ENCODE data around the gene ECE1. TPM values are rescaled to one million over a fixed set of nuclear protein-coding genes. Genes with fewer than 3 reads are reported as not detected.

Gene ECE1
- polyA plus RNA-seq, 3 donors, result 10.6 to 42.4 (median 23.3) TPM

DNA sequence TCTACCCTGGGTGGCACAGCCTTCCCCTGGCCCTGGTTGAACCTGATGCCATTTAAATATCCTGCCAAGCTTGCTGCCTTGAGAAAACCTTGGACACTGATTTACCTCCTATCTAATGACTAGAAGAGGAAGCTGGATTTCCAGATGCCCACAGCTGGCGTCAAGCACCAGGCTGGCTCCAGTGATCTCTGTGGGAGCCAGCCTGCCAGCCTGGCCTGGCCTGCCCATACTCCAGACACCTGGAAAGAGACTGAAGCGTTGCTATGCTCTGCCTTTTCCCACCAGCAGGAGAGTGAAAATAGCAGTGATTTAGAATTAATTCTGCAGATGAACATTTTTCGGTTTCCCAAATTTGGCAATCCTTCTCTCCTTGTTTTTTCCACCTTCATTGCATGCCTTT lies 102.0 kb downstream of the ECE1 start:
- Histone ChIP-seq H3K4me1 (ENCODE audit: control insufficient read depth in 1 of 2, insufficient read depth in 2 of 2, low read length in 2 of 2) (peaks cover 17 to 18% of the 10 kb centered on the region in 2 donors), H3K27me3 (ENCODE audit: control insufficient read depth in 2 of 2, insufficient read depth in 2 of 2, low read length in 2 of 2) (no peaks in the 10 kb centered on the region), H3K27ac (ENCODE audit: low read depth in 1 of 2, low read length in 2 of 2) (no peak overlapping the region), H2AFZ (ENCODE audit: insufficient read depth, low read depth, low read length, poor library complexity, severe bottlenecking) (no peak overlapping the region), H3K4me3 (replicated peaks in 1 of 3; ENCODE audit: low read depth in 2 of 3, low read length in 3 of 3) (no peak overlapping the region), H3K36me3 (replicated peaks in 1 of 2; ENCODE audit: control insufficient read depth in 1 of 2, insufficient read depth in 2 of 2, low read length in 2 of 2) (no peaks in the 10 kb centered on the region), H4K20me1 (ENCODE audit: insufficient read depth, low read length) (no peaks in the 10 kb centered on the region), H3K9me3 (replicated peaks in 1 of 2; ENCODE audit: control insufficient read depth in 1 of 2, insufficient read depth in 1 of 2, low read length in 2 of 2) (no peaks in the 10 kb centered on the region), H3K79me2 (ENCODE audit: insufficient read depth, low read length) (no peaks in the 10 kb centered on the region), H3K9ac (ENCODE audit: insufficient read depth, low read length, poor library complexity, severe bottlenecking) (no peak overlapping the region), H3K4me2 (replicated peaks; ENCODE audit: extremely low read depth, low read length, poor library complexity, severe bottlenecking) (no peak overlapping the region)
- TF ChIP-seq, protein P1, sequence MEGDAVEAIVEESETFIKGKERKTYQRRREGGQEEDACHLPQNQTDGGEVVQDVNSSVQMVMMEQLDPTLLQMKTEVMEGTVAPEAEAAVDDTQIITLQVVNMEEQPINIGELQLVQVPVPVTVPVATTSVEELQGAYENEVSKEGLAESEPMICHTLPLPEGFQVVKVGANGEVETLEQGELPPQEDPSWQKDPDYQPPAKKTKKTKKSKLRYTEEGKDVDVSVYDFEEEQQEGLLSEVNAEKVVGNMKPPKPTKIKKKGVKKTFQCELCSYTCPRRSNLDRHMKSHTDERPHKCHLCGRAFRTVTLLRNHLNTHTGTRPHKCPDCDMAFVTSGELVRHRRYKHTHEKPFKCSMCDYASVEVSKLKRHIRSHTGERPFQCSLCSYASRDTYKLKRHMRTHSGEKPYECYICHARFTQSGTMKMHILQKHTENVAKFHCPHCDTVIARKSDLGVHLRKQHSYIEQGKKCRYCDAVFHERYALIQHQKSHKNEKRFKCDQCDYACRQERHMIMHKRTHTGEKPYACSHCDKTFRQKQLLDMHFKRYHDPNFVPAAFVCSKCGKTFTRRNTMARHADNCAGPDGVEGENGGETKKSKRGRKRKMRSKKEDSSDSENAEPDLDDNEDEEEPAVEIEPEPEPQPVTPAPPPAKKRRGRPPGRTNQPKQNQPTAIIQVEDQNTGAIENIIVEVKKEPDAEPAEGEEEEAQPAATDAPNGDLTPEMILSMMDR (IDR thresholded peaks at IDR 0.05), result no peak
- H3K4me1 Mint-ChIP-seq, result peaks cover 24% of the 10 kb centered on the region
- H3K27ac Mint-ChIP-seq, result no peak overlapping the region
- H3K9me3 Mint-ChIP-seq, result peaks cover 0 to under 1% (median 0%) of the 10 kb centered on the region in 7 donors
- intact Hi-C loops (cut with micrococcal nuclease), result no loop called here
- DNase-seq, result no peak
- peaks cover 2 to 7% (median 3%) of the 10 kb centered on the region in 3 donors for H3K27me3 Mint-ChIP-seq (ENCODE audit: low read depth in 3 of 3)
- WGBS (ENCODE audit: insufficient coverage), result 60% methylated on average over 1 of the region's 3 CpGs
- H3K4me3 Mint-ChIP-seq, result no peak overlapping the region
- H3K36me3 Mint-ChIP-seq, result no peaks in the 10 kb centered on the region

GRCh38 chr1:21185221-21185731 lies 105.0 kb downstream of the ECE1 start:
- Histone ChIP-seq H3K4me1 (ENCODE audit: control insufficient read depth in 1 of 2, insufficient read depth in 2 of 2, low read length in 2 of 2) (peaks cover 29 to 32% of the 10 kb centered on the region in 2 donors), H3K9me3 (replicated peaks in 1 of 2; ENCODE audit: control insufficient read depth in 1 of 2, insufficient read depth in 1 of 2, low read length in 2 of 2) (no peaks in the 10 kb centered on the region), H3K36me3 (replicated peaks in 1 of 2; ENCODE audit: control insufficient read depth in 1 of 2, insufficient read depth in 2 of 2, low read length in 2 of 2) (no peaks in the 10 kb centered on the region), H3K9ac (ENCODE audit: insufficient read depth, low read length, poor library complexity, severe bottlenecking) (no peak overlapping the region), H3K79me2 (ENCODE audit: insufficient read depth, low read length) (no peaks in the 10 kb centered on the region), H2AFZ (ENCODE audit: insufficient read depth, low read depth, low read length, poor library complexity, severe bottlenecking) (no peak overlapping the region), H3K27ac (ENCODE audit: low read depth in 1 of 2, low read length in 2 of 2) (no peak overlapping the region), H3K4me2 (replicated peaks; ENCODE audit: extremely low read depth, low read length, poor library complexity, severe bottlenecking) (no peak overlapping the region), H3K4me3 (replicated peaks in 1 of 3; ENCODE audit: low read depth in 2 of 3, low read length in 3 of 3) (no peak overlapping the region), H3K27me3 (ENCODE audit: control insufficient read depth in 2 of 2, insufficient read depth in 2 of 2, low read length in 2 of 2) (no peaks in the 10 kb centered on the region), H4K20me1 (ENCODE audit: insufficient read depth, low read length) (no peaks in the 10 kb centered on the region)
- H3K4me1 Mint-ChIP-seq, result peaks cover 29% of the 10 kb centered on the region
- DNase-seq, result no peak
- H3K4me3 Mint-ChIP-seq, result no peak overlapping the region
- intact Hi-C loops (cut with micrococcal nuclease), result no loop called here
- H3K36me3 Mint-ChIP-seq, result no peaks in the 10 kb centered on the region
- no peak overlapping the region for H3K27ac Mint-ChIP-seq
- peaks cover 0 to 5% (median 0%) of the 10 kb centered on the region in 7 donors for H3K9me3 Mint-ChIP-seq
- peaks cover 0 to 1% (median 0%) of the 10 kb centered on the region in 3 donors for H3K27me3 Mint-ChIP-seq (ENCODE audit: low read depth in 3 of 3)
- WGBS (ENCODE audit: insufficient coverage), result 100% methylated on average over 1 of the region's 5 CpGs
- TF ChIP-seq, protein P1 (IDR thresholded peaks at IDR 0.05), result no peak
